HG03575 (cell line): ENCODE results near the gene ASTN1.
"Not testable (repeated sequence)": the region's sequence is repeated elsewhere in the genome, so short reads cannot be mapped to it uniquely, and the experiment has no call there.

ENCODE experiments used
- ATAC-seq: cut with Tn5 transposase; IDR thresholded peaks from one replicate; pipeline ENCODE4 v1.9.1; 2021; ENCODE audit not compliant: unreplicated experiment, insufficient number of reproducible peaks, low FRiP score; ENCODE audit errors: extremely low read depth

ASTN1 gene

GRCh38 chr1:177122461-177123251 is 41.9 kb downstream of the ASTN1 start:
- ATAC-seq = no peak

DNA sequence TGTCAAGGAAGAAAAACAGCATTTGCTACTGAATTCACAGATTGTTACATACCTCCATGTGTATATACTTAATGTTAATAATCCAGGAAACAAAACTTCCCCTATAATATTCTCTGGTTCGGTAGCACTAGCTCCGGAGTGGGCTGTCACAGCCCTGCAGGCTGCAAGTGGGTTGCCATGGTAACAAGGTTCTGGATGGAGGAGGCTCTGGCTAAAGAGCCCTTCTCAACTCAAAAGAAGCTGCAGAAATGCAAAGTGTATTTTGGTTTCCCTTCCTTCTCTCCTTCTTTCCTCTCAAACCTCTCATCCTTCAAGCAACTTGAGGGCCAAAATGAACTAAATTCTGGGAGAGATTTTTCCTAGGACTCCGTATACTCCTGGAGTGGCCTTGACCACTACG is 45.2 kb downstream of the ASTN1 start:
- ATAC-seq = no peak

GRCh38 chr1:177118901-177119300 is 45.6 kb downstream of the ASTN1 start:
- no peak for ATAC-seq

GRCh38 chr1:177116941-177117340 is 47.6 kb downstream of the ASTN1 start:
- no peak for ATAC-seq

DNA sequence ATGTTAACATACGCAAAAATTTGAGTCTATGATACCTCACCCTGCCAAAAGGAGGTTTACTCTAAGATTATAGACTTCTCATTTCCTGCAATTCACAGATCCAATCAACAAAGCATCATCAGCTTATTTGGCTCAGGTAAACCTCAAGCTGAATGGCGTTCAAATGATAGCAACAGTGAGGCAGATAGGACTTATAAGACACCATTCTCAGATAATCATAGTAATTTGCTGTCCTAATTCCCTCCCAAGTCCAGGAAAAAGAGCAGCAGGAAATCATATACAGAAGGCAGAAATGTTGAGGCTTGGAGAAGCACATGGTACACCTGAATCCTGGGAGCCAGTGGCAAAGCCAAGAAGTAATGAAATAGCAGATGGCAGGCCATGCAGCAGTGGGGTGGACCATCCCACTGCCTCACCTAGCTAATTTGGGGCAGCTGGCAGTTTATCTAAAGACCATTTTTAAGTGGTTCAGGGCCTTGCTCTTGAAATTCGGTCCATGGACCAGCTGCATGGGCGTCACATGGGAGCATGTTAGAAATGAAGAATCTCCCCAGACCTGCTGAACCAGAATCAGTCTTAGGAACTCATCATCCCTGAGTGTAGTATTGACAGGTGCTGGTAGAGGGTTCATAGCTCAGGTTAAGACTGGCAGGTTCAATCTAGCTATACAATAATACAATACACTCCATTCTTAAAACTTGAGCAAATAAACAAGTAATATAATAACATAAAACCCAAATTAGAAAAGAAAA is 57.7 kb downstream of the ASTN1 start:
- no peak for ATAC-seq

- ATAC-seq = no peak
These were observed 58.3 kb downstream of the ASTN1 start for GRCh38 chr1:177106196-177106595.

- ATAC-seq = no peak
These were observed 61.3 kb downstream of the ASTN1 start for GRCh38 chr1:177103005-177103852.

GRCh38 chr1:177092001-177092400 is 72.5 kb downstream of the ASTN1 start:
- no peak for ATAC-seq

DNA sequence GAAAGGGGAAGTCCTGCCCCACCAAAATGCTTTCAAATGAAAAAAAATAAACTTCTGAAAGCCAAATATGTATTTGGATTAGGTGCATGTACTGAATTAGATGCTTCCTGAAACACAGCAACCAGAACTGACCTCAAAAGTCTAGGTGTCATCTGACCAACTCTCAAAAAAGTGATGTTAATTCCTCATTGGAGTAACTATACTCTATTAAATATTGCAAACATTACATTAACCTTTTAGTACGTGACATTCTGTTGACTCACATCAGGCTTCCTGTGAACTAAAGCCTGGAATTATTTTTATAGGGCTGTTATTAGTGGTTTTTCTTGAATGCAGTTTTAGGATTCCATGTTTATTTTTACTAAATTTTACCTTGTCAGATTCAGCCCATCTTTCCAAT is 73.5 kb downstream of the ASTN1 start:
- ATAC-seq = no peak

GRCh38 chr1:177088966-177089365 is 75.5 kb downstream of the ASTN1 start:
- ATAC-seq = no peak

- no peak for ATAC-seq
These were observed 81.4 kb downstream of the ASTN1 start for GRCh38 chr1:177082855-177083693.

DNA sequence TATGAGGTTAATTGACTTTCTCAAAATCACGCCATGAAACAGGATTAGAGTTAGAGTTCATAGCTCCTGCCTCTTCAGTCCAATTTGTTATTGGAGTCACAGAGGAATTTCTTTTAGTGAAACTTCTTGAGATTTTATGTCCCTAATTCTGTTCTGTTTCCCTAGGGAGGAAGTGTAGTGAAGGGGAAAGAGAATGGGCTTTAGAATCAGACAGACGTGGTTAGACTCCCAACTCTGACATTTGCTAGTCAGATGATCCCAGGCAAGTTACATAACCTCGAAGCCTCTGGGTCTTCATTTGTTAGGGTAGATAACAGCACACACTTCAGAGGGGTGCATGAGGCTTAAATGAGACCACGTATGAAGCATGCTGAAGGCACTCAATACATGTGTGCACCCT is 83.9 kb downstream of the ASTN1 start:
- no peak for ATAC-seq

- ATAC-seq = no peak
These were observed 86.6 kb downstream of the ASTN1 start for GRCh38 chr1:177077734-177078499.

- ATAC-seq = no peak
These were observed 87.5 kb downstream of the ASTN1 start for GRCh38 chr1:177077006-177077405.

GRCh38 chr1:177074811-177075210 is 89.7 kb downstream of the ASTN1 start:
- ATAC-seq = not testable (repeated sequence)

DNA sequence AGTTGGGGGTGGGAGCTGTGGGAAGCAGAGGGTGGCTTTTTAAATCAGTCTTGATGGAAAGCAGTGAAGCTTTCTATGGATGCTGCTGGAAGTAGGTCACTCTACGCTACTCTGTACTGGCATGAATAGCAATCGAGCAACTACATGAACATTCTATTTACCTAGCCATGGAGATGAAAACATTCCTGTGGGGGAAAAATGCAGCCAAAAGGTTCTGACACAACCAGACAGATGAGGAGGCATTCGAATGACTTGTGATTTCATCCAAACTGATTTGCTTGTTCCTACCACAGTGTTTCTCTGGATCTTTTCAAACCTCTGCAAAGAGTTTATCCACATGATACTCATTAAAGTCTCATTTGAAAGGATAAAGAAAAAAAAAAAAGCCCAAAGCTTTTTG is 95.0 kb downstream of the ASTN1 start:
- no peak for ATAC-seq

DNA sequence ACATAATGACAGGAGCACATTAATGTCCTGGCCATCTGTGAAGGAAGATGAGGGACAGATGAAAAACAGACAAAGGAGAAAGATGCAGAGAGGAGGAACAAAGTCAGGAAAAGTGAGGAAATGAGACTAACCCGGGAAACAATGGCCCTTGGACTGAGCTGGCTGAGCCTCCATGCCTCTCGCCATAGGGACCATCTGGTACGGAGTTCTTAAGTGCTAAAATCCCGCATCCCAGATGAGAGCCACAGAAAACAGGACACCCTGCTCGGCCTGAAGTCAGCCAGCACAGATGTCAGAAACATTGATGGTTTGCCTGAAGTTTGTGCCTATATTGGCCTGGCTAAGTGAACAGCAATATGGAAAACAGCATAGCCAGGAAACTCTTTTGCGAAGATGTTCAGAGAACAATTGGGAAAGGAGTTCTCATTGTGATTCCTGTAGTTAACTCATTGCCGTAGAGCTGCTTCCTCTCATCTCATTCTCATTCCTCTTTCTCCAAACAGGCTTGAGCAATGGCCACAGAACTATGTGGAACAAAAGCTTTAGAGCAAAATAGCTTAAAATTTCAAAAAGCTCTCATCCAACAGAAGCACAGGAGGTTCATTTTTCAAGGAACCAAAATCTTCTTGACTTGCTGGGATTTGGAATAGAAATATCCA is 96.6 kb downstream of the ASTN1 start:
- ATAC-seq = no peak

DNA sequence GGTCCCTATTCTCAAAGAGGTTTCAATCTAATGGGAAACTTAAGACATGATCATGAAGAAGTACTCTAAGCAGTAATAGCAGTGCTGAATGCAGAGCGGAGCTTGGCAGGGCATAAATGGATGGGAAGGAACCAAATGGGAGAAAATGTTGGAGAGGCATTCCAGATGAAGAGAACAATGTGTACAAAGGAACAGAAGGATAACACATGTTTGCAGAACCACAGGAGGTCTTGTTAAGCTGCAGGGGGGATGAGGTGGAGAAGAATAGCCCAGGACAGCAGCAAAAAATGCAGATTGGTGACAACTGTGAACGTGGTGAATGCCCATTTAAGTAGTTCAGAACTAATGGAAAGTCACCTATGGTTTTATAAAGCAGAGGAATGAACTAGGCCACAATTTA is 99.1 kb downstream of the ASTN1 start:
- no peak for ATAC-seq
